IMR-90 (cell line): ENCODE measurements around the gene PTH1R.

ENCODE experiments used
- CTCF ChIP-seq: conservative IDR thresholded peaks from 2 replicates; pipeline ENCODE4 v1.5.1; 2012; ENCODE audit warnings: mild to moderate bottlenecking, low read depth, low read length, improper control_type of control experiment
- ELK1 ChIP-seq: fragments of 150-350 bp; IDR thresholded peaks from 2 replicates; pipeline ENCODE4 v1.6.1; 2016; ENCODE audit warnings: low read depth, mild to moderate bottlenecking, low read length, moderate library complexity, borderline replicate concordance
- MXI1 ChIP-seq: IDR thresholded peaks from 2 replicates; pipeline ENCODE4 v1.6.1; 2012; ENCODE audit warnings: low read depth, mild to moderate bottlenecking, low read length, moderate library complexity, borderline replicate concordance
- NFE2L2 ChIP-seq: fragments of 150-350 bp; IDR thresholded peaks from 2 replicates; pipeline ENCODE4 v1.6.1; 2016; ENCODE audit warnings: low read depth, mild to moderate bottlenecking, low read length
- POLR2A ChIP-seq: IDR thresholded peaks from 2 replicates; pipeline ENCODE4 v1.6.1; 2012; ENCODE audit warnings: mild to moderate bottlenecking, low read depth, low read length
- RAD21 ChIP-seq: IDR thresholded peaks from 2 replicates; pipeline ENCODE4 v1.6.1; 2012; ENCODE audit warnings: low read length, improper control_type of control experiment

GRCh38 chr3:46856576-46857471 lies 20.7 kb upstream of the PTH1R start:
- TF ChIP-seq CTCF (no peak), MXI1 (no peak), RAD21 (no peak), ELK1 (no peak), POLR2A (no peak), NFE2L2 (no peak)
